Neural cell (in vitro differentiated cells): ENCODE data around the gene PDE4A. TPM values are rescaled to one million over a fixed set of nuclear protein-coding genes. Genes with fewer than 3 reads are reported as not detected.
"Not testable (repeated sequence)": the region's sequence is repeated elsewhere in the genome, so short reads cannot be mapped to it uniquely, and the experiment has no call there.

Experiments
- H2AFZ ChIP-seq: fragments of 200-600, 300-800 bp; sonication (generic), shearing (Covaris generic); 2 replicates; pipeline ENCODE4 v1.6.0; 2014; ENCODE audit warnings: low read depth, mild to moderate bottlenecking, antibody characterized with exemption, low read length, moderate library complexity
- H3F3A ChIP-seq: fragments of 200-600 bp; shearing (Covaris generic); 2 replicates; pipeline ENCODE4 v1.6.1; 2016; ENCODE audit warnings: mild to moderate bottlenecking, moderate library complexity, mixed read lengths, antibody characterized with exemption, low read length; ENCODE audit not compliant: insufficient read depth, poor library complexity, severe bottlenecking
- H3K27ac ChIP-seq: fragments of 200-600, 300-800 bp; sonication (generic), shearing (Covaris generic); 2 replicates; pipeline ENCODE4 v1.5.1; 2014; ENCODE audit warnings: mild to moderate bottlenecking, low read length, moderate library complexity
- H3K27me3 ChIP-seq: fragments of 300-800, 200-600 bp; sonication (generic), shearing (Covaris generic); 2 replicates; pipeline ENCODE4 v1.6.0; 2014; ENCODE audit warnings: mild to moderate bottlenecking, low read depth, low read length, moderate library complexity; ENCODE audit not compliant: insufficient read depth
- H3K36me3 ChIP-seq: fragments of 300-800, 200-600 bp; sonication (generic), shearing (Covaris generic); 2 replicates; pipeline ENCODE4 v1.5.1; 2014; ENCODE audit warnings: mild to moderate bottlenecking, antibody characterized with exemption, low read length, moderate library complexity; ENCODE audit not compliant: insufficient read depth
- H3K4me2 ChIP-seq: fragments of 300-800, 200-600 bp; sonication (generic), shearing (Covaris generic); 2 replicates; pipeline ENCODE4 v1.6.0; 2014; ENCODE audit warnings: mild to moderate bottlenecking, low read length
- H3K4me3 ChIP-seq: fragments of 300-800, 200-600 bp; sonication (generic), shearing (Covaris generic); 2 replicates; pipeline ENCODE4 v1.5.1; 2014; ENCODE audit warnings: mild to moderate bottlenecking, low read length, moderate library complexity
- H3K79me2 ChIP-seq: fragments of 200-600 bp; shearing (Covaris generic); replicated peaks from 2 replicates; pipeline ENCODE4 v1.6.0; 2014; ENCODE audit warnings: mild to moderate bottlenecking, low read length, moderate library complexity; ENCODE audit not compliant: insufficient read depth
- H3K9ac ChIP-seq: fragments of 300-800, 200-600 bp; sonication (generic), shearing (Covaris generic); 2 replicates; pipeline ENCODE4 v1.6.1; 2016; ENCODE audit warnings: mild to moderate bottlenecking, low read length, mixed read lengths
- H3K9me2 ChIP-seq: fragments of 200-600 bp; shearing (Covaris generic); 2 replicates; pipeline ENCODE4 v1.6.1; 2016; ENCODE audit warnings: mild to moderate bottlenecking, low read length, mixed read lengths; ENCODE audit not compliant: insufficient read depth
- H3K9me3 ChIP-seq: fragments of 200-600, 300-800 bp; sonication (generic), shearing (Covaris generic); 2 replicates; pipeline ENCODE4 v1.6.1; 2016; ENCODE audit warnings: mild to moderate bottlenecking, mixed run types, low read length, moderate library complexity, mixed read lengths
- H4K20me1 ChIP-seq: fragments of 200-600 bp; shearing (Covaris generic); 2 replicates; pipeline ENCODE4 v1.6.1; 2016; ENCODE audit warnings: mild to moderate bottlenecking, mixed run types; ENCODE audit not compliant: insufficient read depth
- EP300 ChIP-seq: fragments of 450-650 bp; conservative IDR thresholded peaks from 2 replicates; pipeline ENCODE4 v1.6.1; 2014; ENCODE audit warnings: antibody characterized with exemption, mild to moderate bottlenecking, moderate library complexity; ENCODE audit not compliant: poor library complexity, severe bottlenecking
- MXI1 ChIP-seq: fragments of 450-650 bp; conservative IDR thresholded peaks from 2 replicates; pipeline ENCODE4 v1.6.1; 2014; ENCODE audit warnings: antibody characterized with exemption, mild to moderate bottlenecking; ENCODE audit not compliant: poor library complexity, severe bottlenecking
- RAD21 ChIP-seq: fragments of 450-650 bp; conservative IDR thresholded peaks from 2 replicates; pipeline ENCODE4 v1.6.1; 2014; ENCODE audit warnings: antibody characterized with exemption, mild to moderate bottlenecking, moderate library complexity
- REST ChIP-seq: IDR thresholded peaks from 2 replicates; pipeline ENCODE4 v1.6.1; 2012; ENCODE audit warnings: borderline replicate concordance
- TAF1 ChIP-seq: IDR thresholded peaks from 2 replicates; pipeline ENCODE4 v1.6.1; 2012; ENCODE audit warnings: low read depth
- polyA plus RNA-seq: library from polyadenylated mRNA; depleted of rRNA; stranded (reverse); fragments of >200 nt; gene quantifications from 2 replicates; pipeline ENCODE4 v1.2.3, GENCODE V29; 2014

Gene PDE4A
- polyA plus RNA-seq, 1 donor from 2014 or later = 3.4 TPM

- H2AFZ ChIP-seq = peak overlapping the region; percentile 24
- peaks cover 6% of the 10 kb centered on the region for H3K79me2 ChIP-seq
- H3K27me3 ChIP-seq = no peaks in the 10 kb centered on the region
- peak overlapping the region; percentile 87 for H3K4me2 ChIP-seq
- H3F3A ChIP-seq = no peaks in the 10 kb centered on the region
- peak overlapping the region; percentile 72 for H3K4me3 ChIP-seq
- H3K9ac ChIP-seq = peak overlapping the region; percentile 70
- peak overlapping the region; percentile 61 for H3K27ac ChIP-seq
- H3K9me3 ChIP-seq = no peaks in the 10 kb centered on the region
- no peaks in the 10 kb centered on the region for H4K20me1 ChIP-seq
- no peaks in the 10 kb centered on the region for H3K36me3 ChIP-seq
- TF ChIP-seq TAF1 (peak; percentile 30), REST (no peak)
- no peaks in the 10 kb centered on the region for H3K9me2 ChIP-seq
Measured at GRCh38 chr19:10453852-10454251, 33.5 kb downstream of the PDE4A start.

GRCh38 chr19:10454267-10454666, 33.9 kb downstream of the PDE4A start:
- Histone ChIP-seq H2AFZ (peak overlapping the region; percentile 62), H3K9me3 (no peaks in the 10 kb centered on the region), H4K20me1 (no peaks in the 10 kb centered on the region), H3F3A (no peaks in the 10 kb centered on the region), H3K9ac (peak overlapping the region; percentile 70), H3K4me3 (peak overlapping the region; percentile 72), H3K27ac (peak overlapping the region; percentile 63), H3K36me3 (no peaks in the 10 kb centered on the region), H3K9me2 (no peaks in the 10 kb centered on the region), H3K4me2 (peak overlapping the region; percentile 91), H3K27me3 (no peaks in the 10 kb centered on the region), H3K79me2 (peaks cover 6% of the 10 kb centered on the region)
- TF ChIP-seq RAD21 = no peak
- no peak for TF ChIP-seq REST
- TF ChIP-seq MXI1 = peak; percentile 93
- TF ChIP-seq EP300 = peak; percentile 74
- TF ChIP-seq TAF1 = peak; percentile 15

- not testable (repeated sequence) for H3K9me2 ChIP-seq, H3K36me3 ChIP-seq, H2AFZ ChIP-seq, H3K27me3 ChIP-seq, H3K79me2 ChIP-seq, H3K27ac ChIP-seq, H3K9ac ChIP-seq, H4K20me1 ChIP-seq, H3K4me2 ChIP-seq, H3K9me3 ChIP-seq, H3K4me3 ChIP-seq, H3F3A ChIP-seq
Measured at GRCh38 chr19:10458733-10459132, 38.4 kb downstream of the PDE4A start.
